ENCODE data around the gene SLC35B4. TPM values are rescaled to one million over a fixed set of nuclear protein-coding genes. Genes with fewer than 3 reads are reported as not detected.
A peak's percentile ranks its signal among the peaks of the same experiment; 100 is the strongest.
"Not testable (repeated sequence)": the region's sequence is repeated elsewhere in the genome, so short reads cannot be mapped to it uniquely, and the experiment has no call there.

Gene SLC35B4
- total RNA-seq, 1 donor: 24.2 TPM

GRCh38 chr7:134297489-134297888 is 19.2 kb downstream of the SLC35B4 start:
- TF ChIP-seq, protein P1, sequence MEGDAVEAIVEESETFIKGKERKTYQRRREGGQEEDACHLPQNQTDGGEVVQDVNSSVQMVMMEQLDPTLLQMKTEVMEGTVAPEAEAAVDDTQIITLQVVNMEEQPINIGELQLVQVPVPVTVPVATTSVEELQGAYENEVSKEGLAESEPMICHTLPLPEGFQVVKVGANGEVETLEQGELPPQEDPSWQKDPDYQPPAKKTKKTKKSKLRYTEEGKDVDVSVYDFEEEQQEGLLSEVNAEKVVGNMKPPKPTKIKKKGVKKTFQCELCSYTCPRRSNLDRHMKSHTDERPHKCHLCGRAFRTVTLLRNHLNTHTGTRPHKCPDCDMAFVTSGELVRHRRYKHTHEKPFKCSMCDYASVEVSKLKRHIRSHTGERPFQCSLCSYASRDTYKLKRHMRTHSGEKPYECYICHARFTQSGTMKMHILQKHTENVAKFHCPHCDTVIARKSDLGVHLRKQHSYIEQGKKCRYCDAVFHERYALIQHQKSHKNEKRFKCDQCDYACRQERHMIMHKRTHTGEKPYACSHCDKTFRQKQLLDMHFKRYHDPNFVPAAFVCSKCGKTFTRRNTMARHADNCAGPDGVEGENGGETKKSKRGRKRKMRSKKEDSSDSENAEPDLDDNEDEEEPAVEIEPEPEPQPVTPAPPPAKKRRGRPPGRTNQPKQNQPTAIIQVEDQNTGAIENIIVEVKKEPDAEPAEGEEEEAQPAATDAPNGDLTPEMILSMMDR (IDR thresholded peaks at IDR 0.05; ENCODE audit: insufficient read depth, low read depth, low read length): no peak
- no peak for DNase-seq (ENCODE audit: low read depth)
- no peak overlapping the region for H3K4me3 ChIP-seq (ENCODE audit: low read depth, low read length)

DNA sequence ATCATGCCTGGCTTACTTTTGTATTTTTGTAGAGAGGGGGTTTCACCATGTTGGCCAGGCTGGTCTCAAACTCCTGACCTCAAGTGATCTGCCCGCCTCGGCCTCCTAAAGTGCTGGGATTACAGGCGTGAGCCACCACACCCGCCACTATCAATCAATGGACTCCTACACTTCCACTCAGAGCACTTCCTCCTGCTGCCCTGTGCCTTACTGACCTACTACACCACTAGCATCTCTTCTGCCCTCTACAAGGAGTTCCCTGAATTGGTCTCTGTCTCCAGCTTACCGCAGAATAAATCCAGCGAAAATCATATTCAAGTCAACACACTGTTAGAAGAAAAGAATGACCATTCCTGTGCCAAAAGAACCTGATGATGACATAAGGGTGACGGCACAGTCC is 20.7 kb downstream of the SLC35B4 start:
- not testable (repeated sequence) for H3K4me3 ChIP-seq (ENCODE audit: low read depth, low read length); DNase-seq (ENCODE audit: low read depth)

GRCh38 chr7:134293002-134293740 is 23.6 kb downstream of the SLC35B4 start:
- no peak overlapping the region for H3K4me3 ChIP-seq (ENCODE audit: low read depth, low read length)
- no peak for DNase-seq (ENCODE audit: low read depth)
- TF ChIP-seq, protein P1 (IDR thresholded peaks at IDR 0.05; ENCODE audit: insufficient read depth, low read depth, low read length): no peak

DNA sequence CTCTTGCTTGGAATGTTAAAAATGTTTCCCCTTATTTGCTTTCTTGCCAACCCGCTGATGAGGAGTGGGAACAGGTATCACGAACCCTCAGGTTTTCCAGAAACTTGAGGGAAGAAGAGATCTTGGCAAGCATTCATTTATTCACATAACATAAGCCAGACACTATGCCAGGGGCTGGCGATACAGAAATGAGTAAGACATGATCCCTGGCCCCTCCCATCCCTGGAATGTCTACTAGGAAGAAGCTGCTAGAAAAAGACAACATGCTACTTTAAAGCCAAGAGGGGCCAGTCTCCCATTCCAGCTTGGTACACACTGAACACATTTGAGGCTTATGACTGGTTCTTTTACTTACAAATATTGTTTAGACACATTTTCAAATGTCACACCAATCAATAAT is 26.4 kb downstream of the SLC35B4 start:
- H3K4me3 ChIP-seq (ENCODE audit: low read depth, low read length): no peak overlapping the region
- DNase-seq (ENCODE audit: low read depth): peak; percentile 25

DNA sequence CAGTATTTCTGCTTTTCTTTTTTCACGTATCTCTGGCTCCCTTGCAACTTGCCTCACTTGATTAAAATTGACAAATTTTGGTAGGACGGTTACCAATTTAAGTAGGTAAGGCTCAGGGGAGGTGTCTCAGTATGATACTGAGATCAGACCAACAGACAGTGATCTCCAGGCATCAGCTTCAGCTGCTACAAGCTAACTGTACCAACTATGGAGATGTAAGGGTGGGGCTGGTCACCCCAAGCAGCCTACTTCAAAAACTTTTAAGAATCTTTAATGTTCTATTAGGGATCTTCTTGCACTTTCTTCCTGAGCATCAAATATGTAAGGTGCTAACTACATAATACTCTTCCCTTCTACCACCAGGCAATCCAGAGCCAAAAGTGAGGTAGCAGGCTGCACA is 26.9 kb downstream of the SLC35B4 start:
- TF ChIP-seq, protein P1 (IDR thresholded peaks at IDR 0.05; ENCODE audit: insufficient read depth, low read depth, low read length): no peak
- H3K4me3 ChIP-seq (ENCODE audit: low read depth, low read length): no peak overlapping the region
- DNase-seq (ENCODE audit: low read depth): no peak

More for the DNA sequence above, 26.4 kb downstream of the SLC35B4 start:
- TF ChIP-seq, protein P1 (IDR thresholded peaks at IDR 0.05; ENCODE audit: insufficient read depth, low read depth, low read length): no peak

DNA sequence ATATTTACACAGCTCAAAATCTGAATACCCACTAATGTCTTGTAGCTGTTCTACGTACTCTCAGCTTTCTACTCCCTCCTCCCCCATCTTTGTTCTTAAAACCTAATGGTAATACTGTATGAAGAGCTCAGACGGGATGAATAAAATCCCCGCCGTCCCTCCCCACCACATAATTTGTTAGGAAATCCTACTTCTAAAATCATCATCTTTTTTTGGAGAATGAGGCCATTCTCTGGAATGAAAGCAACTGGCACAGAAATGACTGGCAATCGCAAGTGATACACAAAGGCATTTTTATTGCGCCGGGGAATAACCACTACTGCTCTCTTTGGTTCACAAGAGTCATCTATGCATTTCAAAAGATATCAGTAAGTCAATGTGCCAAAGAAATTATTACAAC is 27.3 kb downstream of the SLC35B4 start:
- H3K4me3 ChIP-seq (ENCODE audit: low read depth, low read length): no peak overlapping the region
- peak; percentile 2 for DNase-seq (ENCODE audit: low read depth)
- TF ChIP-seq, protein P1 (IDR thresholded peaks at IDR 0.05; ENCODE audit: insufficient read depth, low read depth, low read length): no peak

DNA sequence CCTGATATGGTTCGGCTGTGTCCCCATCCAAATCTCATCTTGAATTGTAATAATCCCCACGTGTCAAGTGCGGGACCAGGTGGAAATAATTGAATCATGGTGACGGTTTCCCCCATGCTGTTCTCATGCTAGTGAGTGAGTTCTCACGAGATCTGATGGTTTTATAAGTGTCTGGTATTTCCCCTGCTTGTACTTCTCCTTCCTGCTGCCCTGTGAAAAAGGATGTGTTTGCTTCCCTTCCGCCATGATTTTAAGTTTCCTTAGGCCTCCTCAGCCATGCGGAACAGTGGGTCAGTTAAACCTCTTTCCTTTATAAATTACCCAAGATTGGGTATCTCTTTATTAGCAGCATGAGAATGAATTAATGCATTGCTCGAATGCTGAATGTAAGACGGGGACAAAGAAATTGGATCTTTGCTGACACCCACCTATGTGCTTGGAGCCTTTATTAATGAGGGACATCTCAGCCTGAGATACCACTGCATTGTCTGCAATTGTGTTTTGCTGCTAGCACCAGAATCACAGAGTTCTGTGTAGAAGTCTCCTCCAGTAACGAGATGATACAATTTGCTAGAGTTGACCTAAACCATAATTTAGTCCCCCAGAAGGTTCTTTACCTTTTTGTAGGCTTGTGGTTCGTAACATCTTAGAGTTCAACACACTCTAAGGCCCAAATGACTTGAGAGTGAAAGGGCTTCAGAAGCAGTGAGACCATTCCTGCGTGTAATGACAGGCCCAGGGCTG is 28.6 kb downstream of the SLC35B4 start:
- TF ChIP-seq, protein P1 (IDR thresholded peaks at IDR 0.05; ENCODE audit: insufficient read depth, low read depth, low read length): no peak
- no peak for DNase-seq (ENCODE audit: low read depth)
- H3K4me3 ChIP-seq (ENCODE audit: low read depth, low read length): no peak overlapping the region
